Subcutaneous abdominal adipose tissue (tissue), 5 donors: ENCODE data around the gene B3GNT8.
A peak's percentile ranks its signal among the peaks of the same experiment; 100 is the strongest.

Experiments
- H3K27ac ChIP-seq: one replicate; pipeline ENCODE4 v1.7.0; 2013; ENCODE audit warnings: low read depth, mild to moderate bottlenecking, inconsistent platforms, low read length, moderate library complexity
- H3K27me3 ChIP-seq, 5 donors: one replicate each; pipeline ENCODE4 v1.7.0; 2013; ENCODE audit warnings: low read length in 5 of 5, inconsistent platforms in 1 of 5; ENCODE audit not compliant: control insufficient read depth in 5 of 5, insufficient read depth in 4 of 5
- H3K36me3 ChIP-seq, 5 donors: one replicate each; pipeline ENCODE4 v1.7.0; 2013; ENCODE audit warnings: low read length in 5 of 5; ENCODE audit not compliant: control insufficient read depth in 5 of 5, insufficient read depth in 5 of 5
- H3K4me1 ChIP-seq, 5 donors: one replicate each; pipeline ENCODE4 v1.7.0; 2013; ENCODE audit warnings: low read length in 5 of 5, mild to moderate bottlenecking in 3 of 5, moderate library complexity in 1 of 5; ENCODE audit not compliant: control insufficient read depth in 5 of 5, insufficient read depth in 5 of 5
- H3K4me3 ChIP-seq, 5 donors: one replicate each; pipeline ENCODE4 v1.7.0; 2013; ENCODE audit warnings: low read length in 5 of 5, low read depth in 1 of 5
- H3K9ac ChIP-seq, 5 donors: one replicate each; pipeline ENCODE4 v1.7.0; 2013; ENCODE audit warnings: low read length in 5 of 5, mild to moderate bottlenecking in 4 of 5, moderate library complexity in 3 of 5
- H3K9me3 ChIP-seq, 5 donors: one replicate each; pipeline ENCODE4 v1.7.0; 2013; ENCODE audit warnings: low read length in 5 of 5; ENCODE audit not compliant: control insufficient read depth in 5 of 5
- donor health status: healthy.
- donor health status: healthy.
- donor health status: healthy.
- donor health status: healthy.
- donor health status: healthy.

The B3GNT8 gene

DNA sequence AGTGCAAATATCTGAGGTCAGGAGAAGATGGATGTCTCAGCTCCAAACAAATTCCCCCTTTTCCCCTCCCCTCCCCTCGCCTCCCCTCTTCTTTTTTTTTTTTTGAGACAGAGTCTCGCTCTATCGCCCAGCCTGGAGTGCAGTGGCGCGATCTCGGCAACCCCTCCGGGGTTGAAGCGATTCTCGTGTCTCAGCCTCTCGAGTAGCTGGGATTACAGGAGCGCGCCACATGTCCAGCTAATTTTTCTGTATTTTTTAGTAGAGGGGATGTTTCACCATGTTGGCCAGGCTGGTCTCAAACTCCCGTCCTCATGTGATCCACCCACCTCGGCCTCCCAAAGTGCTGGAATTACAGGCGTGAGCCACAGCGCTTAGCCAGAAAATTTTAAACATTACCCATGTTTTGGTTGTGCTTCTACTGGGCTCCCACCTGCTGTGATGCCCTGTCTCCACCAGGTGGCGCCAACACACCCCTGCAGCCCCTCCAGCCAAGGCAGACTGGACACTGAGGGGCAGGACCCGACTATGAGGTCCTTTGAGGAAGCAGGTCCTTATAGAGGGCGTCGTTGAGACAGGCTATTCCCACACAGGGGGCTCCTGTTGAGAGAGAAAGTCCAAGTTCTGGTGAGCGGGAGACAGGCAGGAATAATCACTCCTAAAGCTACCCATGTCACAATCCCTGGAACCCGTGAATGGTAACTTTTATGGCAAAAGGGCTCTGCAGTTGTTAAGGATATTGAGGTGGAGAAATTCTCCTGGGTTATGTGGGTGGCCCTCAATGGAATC is 22.1 kb upstream of the B3GNT8 start:
- H3K4me3 ChIP-seq = peak overlapping the region in 4 of 5 donors; percentile 26 to 46 (median 34)
- no peak overlapping the region for H3K27ac ChIP-seq
- H3K9ac ChIP-seq = peak overlapping the region in 1 of 5 donors; percentile 51
- peaks cover 0 to 11% (median 3%) of the 10 kb centered on the region in 5 donors for H3K4me1 ChIP-seq
- H3K9me3 ChIP-seq = no peaks in the 10 kb centered on the region
- peaks cover 3 to 16% (median 9%) of the 10 kb centered on the region in 5 donors for H3K27me3 ChIP-seq
- no peaks in the 10 kb centered on the region for H3K36me3 ChIP-seq

DNA sequence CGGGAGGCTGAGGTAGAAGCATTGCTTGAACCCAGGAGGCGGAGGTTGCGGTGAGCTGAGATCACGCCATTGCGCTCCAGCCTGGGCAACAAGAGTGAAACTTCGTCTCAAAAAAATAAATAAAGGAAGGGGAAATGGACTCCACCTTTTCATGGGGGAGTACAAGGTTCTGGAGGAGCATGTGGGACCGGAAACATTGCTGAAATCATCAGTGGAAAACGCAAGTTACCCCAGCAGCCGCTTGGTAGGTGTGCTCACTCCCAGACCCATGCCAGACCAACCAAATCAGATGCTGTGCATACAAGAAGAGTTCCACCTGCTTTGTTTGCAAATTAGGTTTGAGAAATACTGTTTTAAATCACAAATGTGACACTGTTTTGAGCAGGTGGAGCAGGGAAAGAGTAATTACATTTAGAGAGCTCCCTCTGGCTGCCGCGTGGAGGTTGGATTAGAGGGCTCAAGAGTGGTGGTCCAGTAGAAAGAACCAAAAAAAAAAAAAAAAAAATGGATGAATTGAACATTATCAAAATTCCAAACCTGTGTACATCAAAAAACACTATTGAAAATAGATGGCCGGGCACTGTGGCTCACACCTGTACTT is 20.7 kb upstream of the B3GNT8 start:
- Histone ChIP-seq H3K27ac (no peak overlapping the region), H3K9me3 (no peaks in the 10 kb centered on the region), H3K36me3 (no peaks in the 10 kb centered on the region), H3K27me3 (peaks cover 3 to 22% (median 9%) of the 10 kb centered on the region in 5 donors), H3K9ac (peak overlapping the region in 1 of 5 donors; percentile 51), H3K4me3 (peak overlapping the region in 2 of 5 donors; percentile 43 to 51), H3K4me1 (peaks cover 0 to 11% (median 3%) of the 10 kb centered on the region in 5 donors)

DNA sequence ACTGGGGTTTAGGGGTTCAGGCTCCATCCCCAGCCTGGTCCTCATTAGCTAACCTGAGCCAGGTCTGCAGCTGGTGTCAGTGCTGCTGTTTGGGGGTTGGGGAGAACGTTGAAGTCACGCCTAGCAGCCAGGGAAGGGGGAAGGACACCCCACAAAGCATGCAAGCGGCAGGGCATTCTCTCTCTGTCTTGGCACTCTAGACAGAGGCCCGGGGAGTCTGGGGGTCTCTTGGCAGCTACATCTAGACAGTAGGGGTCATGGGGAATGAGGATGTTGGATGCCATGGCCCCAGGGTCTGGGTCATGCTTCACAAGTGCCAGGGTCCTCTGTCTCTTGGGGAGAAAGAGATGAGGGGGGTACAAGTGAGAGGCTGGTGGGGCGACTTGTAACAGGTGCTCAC is 18.4 kb upstream of the B3GNT8 start:
- Histone ChIP-seq H3K27me3 (peaks cover 3 to 24% (median 9%) of the 10 kb centered on the region in 5 donors), H3K27ac (no peak overlapping the region), H3K4me1 (peaks cover 0 to 11% (median 3%) of the 10 kb centered on the region in 5 donors), H3K36me3 (no peaks in the 10 kb centered on the region), H3K4me3 (no peak overlapping the region), H3K9ac (no peak overlapping the region), H3K9me3 (no peaks in the 10 kb centered on the region)

DNA sequence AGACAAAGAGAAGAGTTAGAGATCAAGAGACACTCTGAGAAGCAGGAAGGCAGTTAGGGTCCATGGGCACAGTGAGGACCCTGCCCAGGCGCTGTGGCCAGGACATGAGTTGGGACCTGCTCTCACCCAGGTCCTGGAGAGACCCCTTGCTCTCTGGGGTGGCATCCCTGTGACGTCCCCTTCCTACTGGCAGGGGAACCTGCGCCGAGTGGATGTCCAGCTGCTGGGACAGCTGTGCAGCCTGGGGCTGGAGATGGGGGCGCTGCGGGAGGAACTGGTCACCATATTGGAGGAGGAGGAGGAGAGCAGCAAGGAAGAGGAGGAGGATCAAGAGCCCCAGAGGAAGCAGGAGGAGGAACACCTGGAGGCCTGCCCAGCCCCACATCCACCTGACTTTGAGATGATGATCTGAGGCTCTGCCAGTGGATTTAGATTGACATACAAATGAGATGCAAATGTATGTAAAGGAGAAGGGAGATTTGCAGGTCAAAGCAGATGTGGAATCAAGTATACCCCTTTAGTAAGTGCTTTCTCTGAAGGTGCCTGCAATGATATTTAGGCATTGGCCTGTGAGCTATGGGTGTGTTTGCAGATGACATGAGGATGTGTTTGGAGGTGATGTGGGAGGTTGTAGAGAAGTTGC is 16.8 kb upstream of the B3GNT8 start:
- Histone ChIP-seq H3K27ac (no peak overlapping the region), H3K36me3 (no peaks in the 10 kb centered on the region), H3K9ac (no peak overlapping the region), H3K4me3 (no peak overlapping the region), H3K27me3 (peaks cover 3 to 24% (median 9%) of the 10 kb centered on the region in 5 donors), H3K9me3 (no peaks in the 10 kb centered on the region), H3K4me1 (peaks cover 7 to 13% (median 9%) of the 10 kb centered on the region in 5 donors)

DNA sequence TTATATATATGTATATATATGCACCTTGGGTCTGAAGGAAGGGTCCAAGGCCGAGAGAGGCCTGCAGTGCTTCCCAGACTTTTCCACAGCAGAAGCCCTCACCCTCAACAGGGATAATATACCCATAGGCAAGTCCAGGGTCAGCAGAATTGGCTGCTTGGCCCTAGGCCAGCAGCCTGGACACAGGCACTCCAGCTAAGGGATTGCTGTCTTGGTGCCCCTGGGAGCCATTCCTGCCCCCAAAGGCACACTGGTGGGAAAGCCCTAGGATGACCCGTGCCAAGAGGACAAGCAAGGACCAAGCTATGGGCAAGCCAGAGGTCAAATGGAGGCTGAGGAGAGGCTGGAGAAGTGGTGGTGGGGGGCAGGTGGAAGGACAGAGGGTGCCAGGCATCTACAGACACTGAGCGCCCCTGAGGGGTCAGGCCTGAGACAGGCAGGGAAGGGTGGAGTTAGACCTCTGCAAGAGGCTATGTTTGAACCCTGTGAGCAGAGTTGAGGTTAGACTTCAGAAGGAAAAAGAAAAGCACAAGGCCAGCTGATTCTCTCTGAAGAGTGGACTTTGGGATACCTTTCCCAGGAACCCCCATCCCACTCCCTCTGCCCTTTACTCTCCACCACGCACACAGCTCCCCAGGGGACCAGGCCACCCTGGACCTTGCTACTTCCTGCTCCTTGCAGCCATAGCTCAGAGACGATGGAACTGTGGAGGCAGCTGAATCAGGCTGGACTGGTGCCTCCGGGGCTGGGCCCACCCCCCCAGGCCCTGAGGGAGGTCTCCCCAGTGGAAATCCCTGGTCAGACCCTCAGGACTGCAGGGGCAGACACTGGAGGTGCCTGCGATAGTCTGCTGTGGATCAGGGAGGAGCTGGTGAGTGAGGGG is 15.5 kb upstream of the B3GNT8 start, which contains the start of gene ERICH4:
ERICH4 (plus strand) TSS at position 684 of the 883 bp plus-strand sequence; CDS start at position 698, 14 bp downstream.
- H3K27ac ChIP-seq = no peak within 1 kb of the TSS
- H3K4me3 ChIP-seq = no peak within 1 kb of the TSS
- H3K9ac ChIP-seq = no peak within 1 kb of the TSS
- no peaks in the 10 kb centered on the region for H3K9me3 ChIP-seq
- peaks cover 3 to 24% (median 9%) of the 10 kb centered on the region in 5 donors for H3K27me3 ChIP-seq
- H3K4me1 ChIP-seq = peaks cover 7 to 15% (median 9%) of the 10 kb centered on the region in 5 donors
- peaks cover 0 to 5% (median 4%) of the 10 kb centered on the region in 5 donors for H3K36me3 ChIP-seq

DNA sequence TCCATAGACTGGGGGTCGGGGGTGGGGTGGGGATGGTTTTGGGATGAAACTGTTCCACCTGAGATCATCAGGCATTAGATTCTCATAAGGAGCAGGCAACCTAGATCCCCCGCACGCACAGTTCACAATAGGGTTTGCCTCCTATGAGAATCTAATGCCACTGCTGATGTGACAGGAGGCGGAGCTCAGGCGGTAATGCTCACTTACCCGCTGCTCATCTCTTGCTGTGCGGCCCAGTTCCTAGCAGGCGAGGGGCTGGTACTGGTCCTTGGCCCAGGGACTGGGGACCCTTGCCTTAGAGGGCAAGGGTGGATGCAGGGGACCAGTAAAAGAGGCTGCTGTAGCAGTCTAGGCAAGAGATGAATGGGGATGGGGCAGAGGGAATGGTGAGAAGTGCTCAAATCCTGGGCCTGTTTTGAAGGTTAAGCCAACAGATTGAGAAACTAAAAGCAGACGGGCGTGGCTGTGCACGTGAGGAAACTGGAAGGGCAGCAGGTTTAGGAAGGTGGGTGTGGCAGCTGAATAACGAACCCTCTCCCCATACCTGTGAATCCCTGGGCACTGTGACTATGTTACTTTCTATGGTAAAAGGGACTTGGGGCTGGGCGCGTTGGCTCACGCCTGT is 14.3 kb upstream of the B3GNT8 start:
- no peak overlapping the region for H3K27ac ChIP-seq
- H3K9ac ChIP-seq = no peak overlapping the region

GRCh38 chr19:41439441-41440222 is 12.5 kb upstream of the B3GNT8 start, which contains the start of gene DMAC2:
Gene DMAC2 (minus strand): TSS chr19:41439912. CDS start chr19:41439899, 13 bp downstream.
- Histone ChIP-seq H3K4me3 (peak within 1 kb of the TSS; percentile 77 to 99 (median 90)), H3K27me3 (peaks cover 0 to 15% (median 0%) of the 10 kb centered on the region in 5 donors), H3K4me1 (peaks cover 7 to 15% (median 9%) of the 10 kb centered on the region in 5 donors), H3K36me3 (peaks cover 0 to 15% (median 11%) of the 10 kb centered on the region in 5 donors), H3K9ac (peak within 1 kb of the TSS; percentile 77 to 95 (median 79)), H3K9me3 (no peaks in the 10 kb centered on the region), H3K27ac (peak within 1 kb of the TSS; percentile 98)

More for the DNA sequence above, 14.3 kb upstream of the B3GNT8 start:
- Histone ChIP-seq H3K36me3 (peaks cover 0 to 11% (median 6%) of the 10 kb centered on the region in 5 donors), H3K27me3 (peaks cover 3 to 23% (median 4%) of the 10 kb centered on the region in 5 donors), H3K9me3 (no peaks in the 10 kb centered on the region), H3K4me3 (no peak overlapping the region), H3K4me1 (peaks cover 7 to 15% (median 9%) of the 10 kb centered on the region in 5 donors)

DNA sequence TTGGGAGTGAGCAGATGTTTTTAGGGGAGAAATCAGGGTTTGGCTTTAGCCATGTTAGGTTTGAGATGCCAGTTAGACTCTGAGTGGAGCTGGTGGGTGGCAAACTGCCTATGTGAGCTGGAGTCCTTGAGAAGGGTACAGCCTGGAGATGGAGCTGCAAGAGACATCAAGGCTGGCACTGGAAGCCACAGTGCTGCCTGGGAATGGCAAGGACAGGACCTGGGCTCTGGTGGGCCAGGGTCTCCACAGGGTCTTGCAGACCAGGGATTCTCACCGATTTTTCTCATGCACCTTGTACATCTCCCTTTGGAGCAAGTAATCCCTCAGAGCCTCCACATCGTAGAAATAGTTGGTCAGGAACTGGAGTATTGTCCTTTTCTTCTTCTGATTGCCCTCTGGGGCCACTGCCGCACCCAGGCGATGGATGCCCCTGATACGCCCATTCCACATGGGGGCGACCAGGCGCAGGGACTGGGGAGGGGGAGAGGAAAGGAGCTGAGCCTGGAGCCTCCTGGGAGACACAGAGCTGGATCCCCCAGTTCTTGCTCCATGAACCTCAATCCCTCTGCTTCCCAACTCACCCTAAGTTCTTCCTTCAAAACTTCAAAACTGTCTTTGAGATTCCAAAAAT is 10.9 kb upstream of the B3GNT8 start:
- H3K9me3 ChIP-seq = no peaks in the 10 kb centered on the region
- H3K36me3 ChIP-seq = peaks cover 0 to 21% (median 16%) of the 10 kb centered on the region in 5 donors
- H3K4me1 ChIP-seq = peaks cover 7 to 15% (median 9%) of the 10 kb centered on the region in 5 donors
- peaks cover 0 to 11% (median 0%) of the 10 kb centered on the region in 5 donors for H3K27me3 ChIP-seq
- H3K27ac ChIP-seq = no peak overlapping the region
- H3K9ac ChIP-seq = no peak overlapping the region
- no peak overlapping the region for H3K4me3 ChIP-seq
